Measurements from ENCODE around the gene PRRX2. TPM values are rescaled to one million over a fixed set of nuclear protein-coding genes. Genes with fewer than 3 reads are reported as not detected.

PRRX2 gene
- total and polyA plus RNA-seq, 2 experiments from 2014 or later, result 5.8 to 8.3 TPM

- TF ChIP-seq ZNF462 (CRISPR knock-in tag; IDR thresholded peaks at IDR 0.05), result no peak
- no peak for TF ChIP-seq ETS1 (IDR thresholded peaks at IDR 0.05)
- no peak for TF ChIP-seq STAT1 (IDR thresholded peaks at IDR 0.05; ENCODE audit: unreplicated experiment)
- no peak for TF ChIP-seq CTCF (conservative IDR thresholded peaks at IDR 0.05; ENCODE audit: low read depth in 2 of 2)
- no peak for TF ChIP-seq NANOG (IDR thresholded peaks at IDR 0.05; ENCODE audit: borderline replicate concordance)
- no peak for TF ChIP-seq POLR2AphosphoS5 (IDR thresholded peaks at IDR 0.05; ENCODE audit: low read depth)
- TF ChIP-seq ZNF114 (CRISPR knock-in tag; IDR thresholded peaks at IDR 0.05), result no peak
- TF ChIP-seq REST (IDR thresholded peaks at IDR 0.05; ENCODE audit: unreplicated experiment), result no peak
- no peak for TF ChIP-seq ZNF331 (CRISPR knock-in tag; IDR thresholded peaks at IDR 0.05; ENCODE audit: low read depth)
Measured at GRCh38 chr9:129648764-129649115, 16.7 kb upstream of the PRRX2 start (continued).

Data from GM23338 (cell line).